Measurements from ENCODE around the gene APBB2. TPM values are rescaled to one million over a fixed set of nuclear protein-coding genes. Genes with fewer than 3 reads are reported as not detected.

The APBB2 gene
- total and polyA plus RNA-seq, 3 donors from 2014 or later: 19.7 to 77.9 (median 59.8) TPM

- H3K36me3 ChIP-seq (ENCODE audit: low read depth, missing control alignments): no peaks in the 10 kb centered on the region
- no peak for TF ChIP-seq CTCF (IDR thresholded peaks at IDR 0.05)
- TF ChIP-seq POLR2A (IDR thresholded peaks at IDR 0.05): no peak
- H3K9me3 ChIP-seq: no peaks in the 10 kb centered on the region
- DNase-seq: no peak
- no peaks in the 10 kb centered on the region for H3K27me3 ChIP-seq
- intact Hi-C loops (cut with DNase I; ENCODE audit: low total_unique reads): no loop called here
- H3K4me1 ChIP-seq: no peaks in the 10 kb centered on the region
- H3K4me3 ChIP-seq: no peak overlapping the region
- H3K27ac ChIP-seq: no peak overlapping the region
- 80 to 88% methylated on average over 6 of the region's 6 CpGs for WGBS, 2 donors
These were observed 134.3 kb downstream of the APBB2 start for GRCh38 chr4:41079881-41080560.

- H3K4me3 ChIP-seq: no peak overlapping the region
- intact Hi-C loops (cut with DNase I; ENCODE audit: low total_unique reads): no loop called here
- no peaks in the 10 kb centered on the region for H3K27me3 ChIP-seq
- no peak for DNase-seq
- TF ChIP-seq CTCF (IDR thresholded peaks at IDR 0.05) (no peak), POLR2A (IDR thresholded peaks at IDR 0.05) (no peak)
- H3K36me3 ChIP-seq (ENCODE audit: low read depth, missing control alignments): no peaks in the 10 kb centered on the region
- no peaks in the 10 kb centered on the region for H3K9me3 ChIP-seq
- H3K27ac ChIP-seq: no peak overlapping the region
- 31 to 35% methylated on average over 1 of the region's 1 CpG for WGBS, 2 donors
- no peaks in the 10 kb centered on the region for H3K4me1 ChIP-seq
These were observed 136.7 kb downstream of the APBB2 start for GRCh38 chr4:41077628-41078027.

DNA sequence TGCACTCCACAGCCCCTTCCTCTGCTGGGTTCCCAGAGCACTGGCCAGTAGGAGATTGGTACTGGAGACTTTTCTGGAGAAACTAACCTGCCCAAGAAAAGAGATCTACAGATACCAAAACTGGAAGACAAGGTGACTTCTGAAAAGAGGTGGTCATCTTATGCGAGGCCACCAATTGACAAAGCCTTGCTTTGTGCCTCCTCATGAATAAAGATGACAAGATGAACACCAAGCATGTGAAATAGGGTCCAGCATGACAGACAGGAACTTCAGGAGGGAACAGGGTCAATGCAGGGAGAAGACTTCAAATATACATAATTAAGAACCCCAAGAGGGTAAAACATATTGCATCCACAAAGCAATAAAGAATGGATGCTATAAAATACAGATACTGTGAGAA, 137.9 kb downstream of the APBB2 start:
- Histone ChIP-seq H3K4me1 (no peaks in the 10 kb centered on the region), H3K27ac (no peak overlapping the region), H3K9me3 (no peaks in the 10 kb centered on the region), H3K4me3 (no peak overlapping the region), H3K27me3 (no peaks in the 10 kb centered on the region), H3K36me3 (ENCODE audit: low read depth, missing control alignments) (no peaks in the 10 kb centered on the region)
- WGBS, 2 donors: 88 to 92% methylated on average over 1 of the region's 1 CpG
- no peak for DNase-seq
- intact Hi-C loops (cut with DNase I; ENCODE audit: low total_unique reads): no loop called here
- no peak for TF ChIP-seq CTCF (IDR thresholded peaks at IDR 0.05)
- TF ChIP-seq POLR2A (IDR thresholded peaks at IDR 0.05): no peak

- DNase-seq: no peak
- 84 to 92% methylated on average over 3 of the region's 3 CpGs for WGBS, 2 donors
- intact Hi-C loops (cut with DNase I; ENCODE audit: low total_unique reads): no loop called here
- no peaks in the 10 kb centered on the region for H3K36me3 ChIP-seq (ENCODE audit: low read depth, missing control alignments)
- TF ChIP-seq POLR2A (IDR thresholded peaks at IDR 0.05): no peak
- no peak for TF ChIP-seq CTCF (IDR thresholded peaks at IDR 0.05)
- H3K27ac ChIP-seq: no peak overlapping the region
- H3K9me3 ChIP-seq: no peaks in the 10 kb centered on the region
- no peaks in the 10 kb centered on the region for H3K4me1 ChIP-seq
- no peak overlapping the region for H3K4me3 ChIP-seq
- H3K27me3 ChIP-seq: no peaks in the 10 kb centered on the region
These were observed 140.1 kb downstream of the APBB2 start for GRCh38 chr4:41074215-41074614.
